WTC11 (cell line): ENCODE measurements around the gene NXN. TPM values are rescaled to one million over a fixed set of nuclear protein-coding genes. Genes with fewer than 3 reads are reported as not detected.

Source experiments
- ATAC-seq: fragments of 200-7000 bp; cut with Tn5 transposase; 2 replicates; pipeline ENCODE4 v1.10.0; 2021; ENCODE audit warnings: mild to moderate bottlenecking, moderate library complexity
- CTCF ChIA-PET: fragments of 300-600 bp; sonication (Branson Sonifier 250); formaldehyde crosslinking; loops from one replicate; lab custom pipeline; 2021; ENCODE audit warnings: antibody characterized with exemption; lab: Charles Lee
- POLR2A ChIA-PET: fragments of 350-600 bp; sonication (Branson Sonifier 250); formaldehyde crosslinking; loops from one replicate; lab custom pipeline; 2021; ENCODE audit warnings: antibody characterized with exemption; lab: Charles Lee
- DNase-seq: peaks from one replicate; pipeline ENCODE4 v3.0.0; 2021; ENCODE audit warnings: low spot score
- H3K27ac Mint-ChIP-seq: 2 replicates; pipeline ENCODE4 v1.8.0; 2021; ENCODE audit warnings: mixed read lengths
- H3K27me3 Mint-ChIP-seq: 2 replicates; pipeline ENCODE4 v1.8.0; 2021; ENCODE audit warnings: low read depth, mild to moderate bottlenecking, moderate library complexity, mixed read lengths
- H3K36me3 Mint-ChIP-seq: 2 replicates; pipeline ENCODE4 v1.8.0; 2021; ENCODE audit warnings: mixed read lengths
- H3K4me1 Mint-ChIP-seq: 2 replicates; pipeline ENCODE4 v1.8.0; 2022; ENCODE audit warnings: mixed read lengths
- H3K4me3 Mint-ChIP-seq: 2 replicates; pipeline ENCODE4 v1.8.0; 2021; ENCODE audit warnings: mild to moderate bottlenecking, moderate library complexity, mixed read lengths
- H3K9me3 Mint-ChIP-seq: 2 replicates; pipeline ENCODE4 v1.8.0; 2021; ENCODE audit warnings: mixed read lengths
- CREM ChIP-seq: sonication (generic); formaldehyde crosslinking; IDR thresholded peaks from 2 replicates; pipeline ENCODE4 v1.8.1; 2022; ENCODE audit warnings: mild to moderate bottlenecking, missing genetic modification reagents, moderate library complexity
- ESRRA ChIP-seq: sonication (generic); formaldehyde crosslinking; IDR thresholded peaks from 2 replicates; pipeline ENCODE4 v1.8.1; 2022; ENCODE audit warnings: mild to moderate bottlenecking, missing genetic modification reagents, borderline replicate concordance
- MXD4 ChIP-seq: fragments of 250-450 bp; sonication (Bioruptor Pico); IDR thresholded peaks from 2 replicates; pipeline ENCODE4 v1.8.0; 2021; ENCODE audit warnings: mild to moderate bottlenecking, moderate library complexity, borderline replicate concordance
- NR1H2 ChIP-seq: sonication (generic); formaldehyde crosslinking; IDR thresholded peaks from 2 replicates; pipeline ENCODE4 v1.9.0; 2021; ENCODE audit warnings: mild to moderate bottlenecking, moderate library complexity, missing genetic modification reagents
- SMAD3 ChIP-seq: sonication (generic); formaldehyde crosslinking; IDR thresholded peaks from 2 replicates; pipeline ENCODE4 v1.8.0; 2022; ENCODE audit warnings: missing genetic modification reagents, mild to moderate bottlenecking, borderline replicate concordance
- TCF7 ChIP-seq: sonication (generic); formaldehyde crosslinking; IDR thresholded peaks from 2 replicates; pipeline ENCODE4 v1.8.0; 2022; ENCODE audit warnings: mild to moderate bottlenecking, low read depth, missing genetic modification reagents, moderate library complexity
- TEAD1 ChIP-seq: sonication (generic); formaldehyde crosslinking; IDR thresholded peaks from 2 replicates; pipeline ENCODE4 v1.8.0; 2022; ENCODE audit warnings: mild to moderate bottlenecking, missing genetic modification reagents
- ZNF138 ChIP-seq: sonication (generic); formaldehyde crosslinking; conservative IDR thresholded peaks from 2 replicates; pipeline ENCODE4 v1.8.1; 2022; ENCODE audit warnings: mild to moderate bottlenecking, moderate library complexity, missing genetic modification reagents
- total RNA-seq: library from RNA; stranded (reverse); gene quantifications from 3 replicates; pipeline ENCODE4 v1.2.3, GENCODE V29; 2021
- TF ChIP-seq, protein P1 (sequence below): sonication (generic); formaldehyde crosslinking; IDR thresholded peaks from 2 replicates; pipeline ENCODE4 v1.8.1; 2023; ENCODE audit warnings: mild to moderate bottlenecking, missing genetic modification reagents, moderate library complexity
- TF ChIP-seq, protein P2 (sequence below): sonication (generic); formaldehyde crosslinking; IDR thresholded peaks from 2 replicates; pipeline ENCODE4 v1.8.1; 2023; ENCODE audit warnings: mild to moderate bottlenecking, missing genetic modification reagents
- TF ChIP-seq, protein P3 (sequence below): sonication (generic); formaldehyde crosslinking; IDR thresholded peaks from 2 replicates; pipeline ENCODE4 v1.8.1; 2022; ENCODE audit warnings: low read depth, mild to moderate bottlenecking, moderate library complexity, missing genetic modification reagents, borderline replicate concordance
- TF ChIP-seq, protein P4 (sequence below): sonication (generic); formaldehyde crosslinking; conservative IDR thresholded peaks from 2 replicates; pipeline ENCODE4 v1.8.1; 2022; ENCODE audit warnings: mild to moderate bottlenecking, missing genetic modification reagents
- TF ChIP-seq, protein P5 (sequence below): sonication (generic); formaldehyde crosslinking; IDR thresholded peaks from 2 replicates; pipeline ENCODE4 v1.8.0; 2023; ENCODE audit warnings: mild to moderate bottlenecking, missing genetic modification reagents
- TF ChIP-seq, protein P6 (sequence below): sonication (generic); formaldehyde crosslinking; IDR thresholded peaks from 2 replicates; pipeline ENCODE4 v1.8.0; 2022; ENCODE audit warnings: missing genetic modification reagents
- TF ChIP-seq, protein P7 (sequence below): sonication (generic); formaldehyde crosslinking; IDR thresholded peaks from 2 replicates; pipeline ENCODE4 v1.8.0; 2023; ENCODE audit warnings: missing genetic modification reagents, mild to moderate bottlenecking, borderline replicate concordance

The NXN gene
- total RNA-seq, 1 experiment from 2014 or later, result 96.8 TPM

DNA sequence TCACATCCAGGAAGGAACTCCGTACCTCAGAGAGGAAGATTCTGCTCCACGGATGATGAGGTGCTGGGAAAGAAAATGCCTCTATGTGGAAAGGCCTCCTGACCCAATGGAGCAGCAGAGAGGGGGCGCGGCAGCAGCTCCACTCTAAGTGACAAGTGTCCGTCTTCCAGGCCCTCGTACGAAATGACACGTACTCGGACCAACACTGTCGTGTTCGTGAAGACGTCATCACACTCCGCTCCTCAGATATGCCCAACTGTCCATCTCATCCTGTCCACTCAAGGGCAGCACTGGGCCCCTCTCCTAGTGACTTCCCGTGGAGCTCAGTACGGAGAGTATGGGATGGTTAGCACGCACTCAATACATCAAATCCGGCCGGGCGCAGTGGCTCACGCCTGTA, 165.2 kb downstream of the NXN start (continued):
- no peak for TF ChIP-seq MXD4
- no peak for TF ChIP-seq CREM (CRISPR knock-in tag)
- TF ChIP-seq, protein P1, sequence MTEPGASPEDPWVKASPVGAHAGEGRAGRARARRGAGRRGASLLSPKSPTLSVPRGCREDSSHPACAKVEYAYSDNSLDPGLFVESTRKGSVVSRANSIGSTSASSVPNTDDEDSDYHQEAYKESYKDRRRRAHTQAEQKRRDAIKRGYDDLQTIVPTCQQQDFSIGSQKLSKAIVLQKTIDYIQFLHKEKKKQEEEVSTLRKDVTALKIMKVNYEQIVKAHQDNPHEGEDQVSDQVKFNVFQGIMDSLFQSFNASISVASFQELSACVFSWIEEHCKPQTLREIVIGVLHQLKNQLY, result no peak

DNA sequence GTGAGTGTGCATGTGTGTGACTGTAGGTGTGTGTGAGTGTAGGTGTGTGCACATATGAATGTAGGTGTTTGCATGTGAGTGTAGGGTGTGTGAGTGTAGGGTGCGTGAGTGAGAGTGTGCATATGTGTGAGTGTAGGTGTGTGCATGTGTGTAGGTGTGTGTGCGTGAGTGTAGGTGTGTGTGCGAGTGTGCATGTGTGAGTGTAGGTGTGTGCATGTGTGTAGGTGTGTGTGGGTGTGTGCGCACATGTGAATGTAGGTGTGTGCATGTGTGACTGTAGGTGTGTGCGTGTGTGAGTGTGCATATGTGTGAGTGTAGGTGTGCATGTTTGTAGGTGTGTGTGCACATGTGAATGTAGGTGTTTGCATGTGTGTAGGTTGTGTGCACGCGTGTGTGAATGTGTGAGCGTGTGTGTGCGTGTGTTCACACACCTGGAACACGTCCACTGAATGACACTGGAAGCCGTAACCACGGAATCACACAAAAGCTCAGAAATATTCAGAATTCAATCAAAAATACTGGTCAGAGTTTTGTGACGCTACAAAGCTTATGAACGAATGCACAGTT, 166.9 kb downstream of the NXN start:
- H3K4me3 Mint-ChIP-seq, result no peak overlapping the region
- TF ChIP-seq TCF7 (CRISPR knock-in tag), result 0 out of 2 replicates have a peak, but pooled peaks have one; percentile 34
- TF ChIP-seq, protein P2, sequence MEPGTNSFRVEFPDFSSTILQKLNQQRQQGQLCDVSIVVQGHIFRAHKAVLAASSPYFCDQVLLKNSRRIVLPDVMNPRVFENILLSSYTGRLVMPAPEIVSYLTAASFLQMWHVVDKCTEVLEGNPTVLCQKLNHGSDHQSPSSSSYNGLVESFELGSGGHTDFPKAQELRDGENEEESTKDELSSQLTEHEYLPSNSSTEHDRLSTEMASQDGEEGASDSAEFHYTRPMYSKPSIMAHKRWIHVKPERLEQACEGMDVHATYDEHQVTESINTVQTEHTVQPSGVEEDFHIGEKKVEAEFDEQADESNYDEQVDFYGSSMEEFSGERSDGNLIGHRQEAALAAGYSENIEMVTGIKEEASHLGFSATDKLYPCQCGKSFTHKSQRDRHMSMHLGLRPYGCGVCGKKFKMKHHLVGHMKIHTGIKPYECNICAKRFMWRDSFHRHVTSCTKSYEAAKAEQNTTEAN (CRISPR knock-in tag), result peak; percentile 97
- no peak for TF ChIP-seq ESRRA (CRISPR knock-in tag)
- no peak for TF ChIP-seq ZNF138 (CRISPR knock-in tag)
- TF ChIP-seq, protein P3, sequence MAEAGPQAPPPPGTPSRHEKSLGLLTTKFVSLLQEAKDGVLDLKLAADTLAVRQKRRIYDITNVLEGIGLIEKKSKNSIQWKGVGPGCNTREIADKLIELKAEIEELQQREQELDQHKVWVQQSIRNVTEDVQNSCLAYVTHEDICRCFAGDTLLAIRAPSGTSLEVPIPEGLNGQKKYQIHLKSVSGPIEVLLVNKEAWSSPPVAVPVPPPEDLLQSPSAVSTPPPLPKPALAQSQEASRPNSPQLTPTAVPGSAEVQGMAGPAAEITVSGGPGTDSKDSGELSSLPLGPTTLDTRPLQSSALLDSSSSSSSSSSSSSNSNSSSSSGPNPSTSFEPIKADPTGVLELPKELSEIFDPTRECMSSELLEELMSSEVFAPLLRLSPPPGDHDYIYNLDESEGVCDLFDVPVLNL (CRISPR knock-in tag), result 0 out of 2 replicates have a peak, but pooled peaks have one; percentile 33
- ATAC-seq (no peak), DNase-seq (no peak)
- no peaks in the 10 kb centered on the region for H3K27me3 Mint-ChIP-seq
- POLR2A ChIA-PET, result no interaction called here
- H3K27ac Mint-ChIP-seq, result peak overlapping the region; percentile 52
- H3K36me3 Mint-ChIP-seq, result peaks cover 46% of the 10 kb centered on the region
- no peaks in the 10 kb centered on the region for H3K4me1 Mint-ChIP-seq
- H3K9me3 Mint-ChIP-seq, result peaks cover 6% of the 10 kb centered on the region
- CTCF ChIA-PET, result no interaction called here

DNA sequence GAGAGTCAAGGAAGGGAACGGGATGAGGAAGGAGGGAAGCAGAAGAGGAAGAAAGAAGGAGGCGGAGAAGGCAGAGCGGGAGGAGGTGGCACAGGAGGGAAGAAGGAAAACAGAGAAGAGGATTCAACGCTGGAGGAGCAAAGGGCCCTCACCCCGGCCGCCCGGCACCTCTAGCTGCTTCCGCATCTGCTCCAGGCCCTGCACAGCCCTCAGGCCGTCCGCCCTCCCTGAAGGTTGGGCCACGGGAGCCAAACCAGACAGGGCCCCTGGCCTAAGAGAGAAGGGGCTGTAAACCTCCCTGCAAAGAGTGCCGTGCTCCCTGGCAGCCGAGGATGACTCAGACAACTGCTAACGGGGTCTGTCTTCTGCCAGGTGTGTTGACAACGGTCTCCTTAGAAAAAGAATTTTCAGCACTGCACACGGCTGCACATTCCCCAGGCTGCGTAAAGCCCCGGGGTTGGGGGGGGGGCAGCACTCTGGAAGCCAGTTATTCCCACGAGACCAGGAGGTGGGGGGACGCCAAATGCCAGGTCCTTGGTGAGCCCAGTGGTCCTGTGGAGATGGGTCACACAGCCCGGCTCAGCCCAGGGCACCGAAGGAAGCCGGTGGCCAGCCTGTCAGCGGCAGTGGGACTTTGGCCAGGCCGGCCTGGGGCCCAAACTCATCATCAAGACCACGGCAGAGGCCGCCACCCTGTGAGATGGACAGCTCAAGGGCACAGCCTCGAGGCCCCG, 168.4 kb downstream of the NXN start:
- ATAC-seq (no peak; the same call in 1 of the 2 replicates), DNase-seq (no peak)
- ChIA-PET POLR2A (no interaction called here), CTCF (no interaction called here)
- no peak overlapping the region for H3K4me3 Mint-ChIP-seq
- peaks cover 6% of the 10 kb centered on the region for H3K9me3 Mint-ChIP-seq
- H3K4me1 Mint-ChIP-seq, result no peaks in the 10 kb centered on the region
- no peaks in the 10 kb centered on the region for H3K27me3 Mint-ChIP-seq
- no peak overlapping the region for H3K27ac Mint-ChIP-seq
- H3K36me3 Mint-ChIP-seq, result peaks cover 39% of the 10 kb centered on the region
- TF ChIP-seq, protein P4, sequence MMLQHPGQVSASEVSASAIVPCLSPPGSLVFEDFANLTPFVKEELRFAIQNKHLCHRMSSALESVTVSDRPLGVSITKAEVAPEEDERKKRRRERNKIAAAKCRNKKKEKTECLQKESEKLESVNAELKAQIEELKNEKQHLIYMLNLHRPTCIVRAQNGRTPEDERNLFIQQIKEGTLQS (CRISPR knock-in tag), result no peak
- no peak for TF ChIP-seq CREM (CRISPR knock-in tag)
- TF ChIP-seq, protein P5, sequence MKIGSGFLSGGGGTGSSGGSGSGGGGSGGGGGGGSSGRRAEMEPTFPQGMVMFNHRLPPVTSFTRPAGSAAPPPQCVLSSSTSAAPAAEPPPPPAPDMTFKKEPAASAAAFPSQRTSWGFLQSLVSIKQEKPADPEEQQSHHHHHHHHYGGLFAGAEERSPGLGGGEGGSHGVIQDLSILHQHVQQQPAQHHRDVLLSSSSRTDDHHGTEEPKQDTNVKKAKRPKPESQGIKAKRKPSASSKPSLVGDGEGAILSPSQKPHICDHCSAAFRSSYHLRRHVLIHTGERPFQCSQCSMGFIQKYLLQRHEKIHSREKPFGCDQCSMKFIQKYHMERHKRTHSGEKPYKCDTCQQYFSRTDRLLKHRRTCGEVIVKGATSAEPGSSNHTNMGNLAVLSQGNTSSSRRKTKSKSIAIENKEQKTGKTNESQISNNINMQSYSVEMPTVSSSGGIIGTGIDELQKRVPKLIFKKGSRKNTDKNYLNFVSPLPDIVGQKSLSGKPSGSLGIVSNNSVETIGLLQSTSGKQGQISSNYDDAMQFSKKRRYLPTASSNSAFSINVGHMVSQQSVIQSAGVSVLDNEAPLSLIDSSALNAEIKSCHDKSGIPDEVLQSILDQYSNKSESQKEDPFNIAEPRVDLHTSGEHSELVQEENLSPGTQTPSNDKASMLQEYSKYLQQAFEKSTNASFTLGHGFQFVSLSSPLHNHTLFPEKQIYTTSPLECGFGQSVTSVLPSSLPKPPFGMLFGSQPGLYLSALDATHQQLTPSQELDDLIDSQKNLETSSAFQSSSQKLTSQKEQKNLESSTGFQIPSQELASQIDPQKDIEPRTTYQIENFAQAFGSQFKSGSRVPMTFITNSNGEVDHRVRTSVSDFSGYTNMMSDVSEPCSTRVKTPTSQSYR, result no peak
- TF ChIP-seq NR1H2 (CRISPR knock-in tag), result no peak
- TF ChIP-seq SMAD3 (CRISPR knock-in tag), result no peak
- TF ChIP-seq, protein P6, sequence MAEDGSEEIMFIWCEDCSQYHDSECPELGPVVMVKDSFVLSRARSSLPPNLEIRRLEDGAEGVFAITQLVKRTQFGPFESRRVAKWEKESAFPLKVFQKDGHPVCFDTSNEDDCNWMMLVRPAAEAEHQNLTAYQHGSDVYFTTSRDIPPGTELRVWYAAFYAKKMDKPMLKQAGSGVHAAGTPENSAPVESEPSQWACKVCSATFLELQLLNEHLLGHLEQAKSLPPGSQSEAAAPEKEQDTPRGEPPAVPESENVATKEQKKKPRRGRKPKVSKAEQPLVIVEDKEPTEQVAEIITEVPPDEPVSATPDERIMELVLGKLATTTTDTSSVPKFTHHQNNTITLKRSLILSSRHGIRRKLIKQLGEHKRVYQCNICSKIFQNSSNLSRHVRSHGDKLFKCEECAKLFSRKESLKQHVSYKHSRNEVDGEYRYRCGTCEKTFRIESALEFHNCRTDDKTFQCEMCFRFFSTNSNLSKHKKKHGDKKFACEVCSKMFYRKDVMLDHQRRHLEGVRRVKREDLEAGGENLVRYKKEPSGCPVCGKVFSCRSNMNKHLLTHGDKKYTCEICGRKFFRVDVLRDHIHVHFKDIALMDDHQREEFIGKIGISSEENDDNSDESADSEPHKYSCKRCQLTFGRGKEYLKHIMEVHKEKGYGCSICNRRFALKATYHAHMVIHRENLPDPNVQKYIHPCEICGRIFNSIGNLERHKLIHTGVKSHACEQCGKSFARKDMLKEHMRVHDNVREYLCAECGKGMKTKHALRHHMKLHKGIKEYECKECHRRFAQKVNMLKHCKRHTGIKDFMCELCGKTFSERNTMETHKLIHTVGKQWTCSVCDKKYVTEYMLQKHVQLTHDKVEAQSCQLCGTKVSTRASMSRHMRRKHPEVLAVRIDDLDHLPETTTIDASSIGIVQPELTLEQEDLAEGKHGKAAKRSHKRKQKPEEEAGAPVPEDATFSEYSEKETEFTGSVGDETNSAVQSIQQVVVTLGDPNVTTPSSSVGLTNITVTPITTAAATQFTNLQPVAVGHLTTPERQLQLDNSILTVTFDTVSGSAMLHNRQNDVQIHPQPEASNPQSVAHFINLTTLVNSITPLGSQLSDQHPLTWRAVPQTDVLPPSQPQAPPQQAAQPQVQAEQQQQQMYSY (CRISPR knock-in tag), result no peak
- TF ChIP-seq, protein P7, sequence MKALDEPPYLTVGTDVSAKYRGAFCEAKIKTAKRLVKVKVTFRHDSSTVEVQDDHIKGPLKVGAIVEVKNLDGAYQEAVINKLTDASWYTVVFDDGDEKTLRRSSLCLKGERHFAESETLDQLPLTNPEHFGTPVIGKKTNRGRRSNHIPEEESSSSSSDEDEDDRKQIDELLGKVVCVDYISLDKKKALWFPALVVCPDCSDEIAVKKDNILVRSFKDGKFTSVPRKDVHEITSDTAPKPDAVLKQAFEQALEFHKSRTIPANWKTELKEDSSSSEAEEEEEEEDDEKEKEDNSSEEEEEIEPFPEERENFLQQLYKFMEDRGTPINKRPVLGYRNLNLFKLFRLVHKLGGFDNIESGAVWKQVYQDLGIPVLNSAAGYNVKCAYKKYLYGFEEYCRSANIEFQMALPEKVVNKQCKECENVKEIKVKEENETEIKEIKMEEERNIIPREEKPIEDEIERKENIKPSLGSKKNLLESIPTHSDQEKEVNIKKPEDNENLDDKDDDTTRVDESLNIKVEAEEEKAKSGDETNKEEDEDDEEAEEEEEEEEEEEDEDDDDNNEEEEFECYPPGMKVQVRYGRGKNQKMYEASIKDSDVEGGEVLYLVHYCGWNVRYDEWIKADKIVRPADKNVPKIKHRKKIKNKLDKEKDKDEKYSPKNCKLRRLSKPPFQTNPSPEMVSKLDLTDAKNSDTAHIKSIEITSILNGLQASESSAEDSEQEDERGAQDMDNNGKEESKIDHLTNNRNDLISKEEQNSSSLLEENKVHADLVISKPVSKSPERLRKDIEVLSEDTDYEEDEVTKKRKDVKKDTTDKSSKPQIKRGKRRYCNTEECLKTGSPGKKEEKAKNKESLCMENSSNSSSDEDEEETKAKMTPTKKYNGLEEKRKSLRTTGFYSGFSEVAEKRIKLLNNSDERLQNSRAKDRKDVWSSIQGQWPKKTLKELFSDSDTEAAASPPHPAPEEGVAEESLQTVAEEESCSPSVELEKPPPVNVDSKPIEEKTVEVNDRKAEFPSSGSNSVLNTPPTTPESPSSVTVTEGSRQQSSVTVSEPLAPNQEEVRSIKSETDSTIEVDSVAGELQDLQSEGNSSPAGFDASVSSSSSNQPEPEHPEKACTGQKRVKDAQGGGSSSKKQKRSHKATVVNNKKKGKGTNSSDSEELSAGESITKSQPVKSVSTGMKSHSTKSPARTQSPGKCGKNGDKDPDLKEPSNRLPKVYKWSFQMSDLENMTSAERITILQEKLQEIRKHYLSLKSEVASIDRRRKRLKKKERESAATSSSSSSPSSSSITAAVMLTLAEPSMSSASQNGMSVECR (CRISPR knock-in tag), result no peak
- no peak for TF ChIP-seq TEAD1 (CRISPR knock-in tag)
